GM12878 (cell line): Measurements from ENCODE around the gene ASPM. TPM values are rescaled to one million over a fixed set of nuclear protein-coding genes. Genes with fewer than 3 reads are reported as not detected.

Source experiments
- ATF2 ChIP-seq: IDR thresholded peaks from 2 replicates; pipeline ENCODE4 v1.6.1; 2012; ENCODE audit warnings: low read length, inconsistent platforms
- CBFB ChIP-seq: IDR thresholded peaks from 2 replicates; pipeline ENCODE4 v1.6.1; 2016; ENCODE audit warnings: antibody characterized with exemption, low read depth
- CREB1 ChIP-seq: IDR thresholded peaks from 2 replicates; pipeline ENCODE4 v1.6.1; 2012; ENCODE audit warnings: low read depth, mild to moderate bottlenecking, inconsistent platforms
- DPF2 ChIP-seq: fragments of 450-650 bp; IDR thresholded peaks from 2 replicates; pipeline ENCODE4 v1.6.1; 2017; ENCODE audit warnings: mild to moderate bottlenecking
- EZH2 ChIP-seq: IDR thresholded peaks from 2 replicates; pipeline ENCODE4 v1.6.1; 2012; ENCODE audit warnings: low read depth, mild to moderate bottlenecking, control low read depth, inconsistent platforms, low read length, borderline replicate concordance; ENCODE audit not compliant: control insufficient read depth
- HDAC2 ChIP-seq: fragments of 200-600 bp; sonication (generic); IDR thresholded peaks from 2 replicates; pipeline ENCODE4 v1.6.1; 2017
- MTA2 ChIP-seq: fragments of 450-650 bp; IDR thresholded peaks from 2 replicates; pipeline ENCODE4 v1.6.1; 2016; ENCODE audit warnings: low read depth, mild to moderate bottlenecking, moderate library complexity
- RELB ChIP-seq: fragments of 450-650 bp; IDR thresholded peaks from 2 replicates; pipeline ENCODE4 v1.6.1; 2017; ENCODE audit warnings: low read depth, mild to moderate bottlenecking, moderate library complexity
- SMAD1 ChIP-seq: fragments of 450-650 bp; IDR thresholded peaks from 2 replicates; pipeline ENCODE4 v1.6.1; 2018; ENCODE audit warnings: mild to moderate bottlenecking, low read depth; ENCODE audit not compliant: partially characterized antibody
- TCF12 ChIP-seq: IDR thresholded peaks from 2 replicates; pipeline ENCODE4 v1.6.1; 2011; ENCODE audit warnings: low read depth, mild to moderate bottlenecking, low read length
- TCF7 ChIP-seq: IDR thresholded peaks from 2 replicates; pipeline ENCODE4 v1.6.1; 2014; ENCODE audit warnings: antibody characterized with exemption, borderline replicate concordance
- ZBTB40 ChIP-seq: fragments of 450-650 bp; IDR thresholded peaks from 2 replicates; pipeline ENCODE4 v1.6.1; 2016; ENCODE audit warnings: mild to moderate bottlenecking, moderate library complexity, borderline replicate concordance
- ZNF592 ChIP-seq: fragments of 450-650 bp; IDR thresholded peaks from 2 replicates; pipeline ENCODE4 v1.6.1; 2017; ENCODE audit warnings: mild to moderate bottlenecking, moderate library complexity
- ZZZ3 ChIP-seq: IDR thresholded peaks from 2 replicates; pipeline ENCODE4 v1.6.1; 2011; ENCODE audit warnings: low read depth; ENCODE audit not compliant: control insufficient read depth, insufficient read length
- polyA plus RNA-seq, 11 experiments: library from polyadenylated mRNA; depleted of rRNA in 4 of 11; unstranded in 6 of 11; stranded (reverse) in 5 of 11; fragments of >200 nt; fragmentation: Nextera tagmentation in 4 of 11; fragmentation: Illumina TruSeq in 1 of 11; extraction: Ambion mirVana in 4 of 11; extraction: Trizol in 1 of 11; gene quantifications; 1 replicate in 1 of 11; 2 replicates in 10 of 11; pipeline versions ENCODE4 v1.2.1 to v1.2.3, GENCODE V29; 2011 to 2016; ENCODE audit warnings: inconsistent platforms in 2 of 11, missing spikeins in 2 of 11, low read depth in 1 of 11
- total RNA-seq, 4 experiments: library from RNA; depleted of rRNA in 3 of 4; stranded (reverse); fragments of >200 nt in 3 of 4; fragmentation: Illumina TruSeq in 1 of 4; extraction: Trizol in 1 of 4; gene quantifications; 2 replicates each; pipeline versions ENCODE4 v1.2.1 to v1.2.3, GENCODE V29; 2013 to 2021
- TF ChIP-seq, protein P1 (sequence below): IDR thresholded peaks from 2 replicates; pipeline ENCODE4 v1.6.1; 2011; ENCODE audit warnings: low read depth, low read length, improper control_type of control experiment, borderline replicate concordance

ASPM gene
- total and polyA plus RNA-seq, 10 of the 15 experiments (the other 5 are each of a cell fraction or from before 2014, with no cell fraction given) = 16.2 to 54.9 (median 26.4) TPM

GRCh38 chr1:197146101-197147095 is at the start of gene ASPM (continued):
- TF ChIP-seq ATF2 (0 out of 2 replicates have a peak, but pooled peaks have one; percentile 17), RELB (no peak), ZNF592 (no peak), HDAC2 (peak; percentile 82; the same call in 1 of the 2 replicates), DPF2 (peak; percentile 76), MTA2 (0 out of 2 replicates have a peak, but pooled peaks have one; percentile 9), ZZZ3 (no peak), CBFB (peak; percentile 27; the same call in 1 of the 2 replicates), EZH2 (no peak), TCF7 (no peak), SMAD1 (no peak), ZBTB40 (peak; percentile 26; the same call in 1 of the 2 replicates), CREB1 (peak; percentile 69), TCF12 (no peak)
- TF ChIP-seq, protein P1, sequence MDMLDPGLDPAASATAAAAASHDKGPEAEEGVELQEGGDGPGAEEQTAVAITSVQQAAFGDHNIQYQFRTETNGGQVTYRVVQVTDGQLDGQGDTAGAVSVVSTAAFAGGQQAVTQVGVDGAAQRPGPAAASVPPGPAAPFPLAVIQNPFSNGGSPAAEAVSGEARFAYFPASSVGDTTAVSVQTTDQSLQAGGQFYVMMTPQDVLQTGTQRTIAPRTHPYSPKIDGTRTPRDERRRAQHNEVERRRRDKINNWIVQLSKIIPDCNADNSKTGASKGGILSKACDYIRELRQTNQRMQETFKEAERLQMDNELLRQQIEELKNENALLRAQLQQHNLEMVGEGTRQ = peak; percentile 17; the same call in 1 of the 2 replicates
